ENCODE results near the gene PCNT. TPM values are rescaled to one million over a fixed set of nuclear protein-coding genes. Genes with fewer than 3 reads are reported as not detected.

PCNT gene
- total RNA-seq, 4 donors from 2014 or later = 200 to 431 (median 290) TPM

GRCh38 chr21:46289655-46290179, 34.2 kb upstream of the PCNT start:
- H3K27me3 ChIP-seq = no peaks in the 10 kb centered on the region
- H3K36me3 ChIP-seq = peaks cover 0 to 14% of the 10 kb centered on the region in 2 donors
- no peak overlapping the region for H3K4me3 ChIP-seq
- no peaks in the 10 kb centered on the region for H3K9me3 ChIP-seq
- no peak for TF ChIP-seq CTCF (IDR thresholded peaks at IDR 0.05 in 4 of 5, conservative IDR thresholded peaks at IDR 0.05 in 1 of 5)
- TF ChIP-seq POLR2A (IDR thresholded peaks at IDR 0.05) = no peak
- H3K27ac ChIP-seq = no peak overlapping the region
- ATAC-seq = no peak
- intact Hi-C loops (cut with DNase I; ENCODE audit: low total_unique reads) (loop anchor here (5.0 kb wide), 2 partner anchors 147 to 168 kb away; partner anchors contain the start of gene DIP2A), in situ Hi-C loops (cut with MboI; ENCODE audit: low sequenced_read_pairs in 4 of 4) (loop anchor here in 1 of 4 donors (5.0 kb wide), 1 partner anchor 57 kb away; no protein-coding TSS in a partner anchor)
- no peak for DNase-seq
- peaks cover 14% of the 10 kb centered on the region in 2 donors for H3K4me1 ChIP-seq

- no peaks in the 10 kb centered on the region for H3K9me3 ChIP-seq
- H3K27ac ChIP-seq = no peak overlapping the region
- H3K4me1 ChIP-seq = peaks cover 7 to 10% of the 10 kb centered on the region in 2 donors
- no peak overlapping the region for H3K4me3 ChIP-seq
- in situ Hi-C loops (cut with MboI; ENCODE audit: low sequenced_read_pairs in 4 of 4) (no loop called here), intact Hi-C loops (cut with DNase I; ENCODE audit: low total_unique reads) (no loop called here)
- ATAC-seq (no peak), DNase-seq (no peak)
- no peak for TF ChIP-seq POLR2A (IDR thresholded peaks at IDR 0.05)
- TF ChIP-seq CTCF (IDR thresholded peaks at IDR 0.05 in 4 of 5, conservative IDR thresholded peaks at IDR 0.05 in 1 of 5) = no peak
- peaks cover 0 to 14% of the 10 kb centered on the region in 2 donors for H3K36me3 ChIP-seq
- H3K27me3 ChIP-seq = peaks cover 0 to 6% (median 0%) of the 10 kb centered on the region in 3 donors
Measured at GRCh38 chr21:46291561-46291960, 32.4 kb upstream of the PCNT start.

- H3K4me3 ChIP-seq = no peak overlapping the region
- intact Hi-C loops (cut with DNase I; ENCODE audit: low total_unique reads) = no loop called here
Measured at GRCh38 chr21:46294647-46295176, 29.2 kb upstream of the PCNT start.

GRCh38 chr21:46295177-46295770, 28.7 kb upstream of the PCNT start:
- Histone ChIP-seq H3K4me3 (no peak overlapping the region), H3K9me3 (no peaks in the 10 kb centered on the region), H3K27me3 (peaks cover 7 to 27% (median 14%) of the 10 kb centered on the region in 3 donors), H3K4me1 (peaks cover 9 to 11% of the 10 kb centered on the region in 2 donors), H3K36me3 (peaks cover 0 to 14% of the 10 kb centered on the region in 2 donors), H3K27ac (peak overlapping the region in 3 of 4 donors; percentile 52 to 62 (median 53))
- intact Hi-C loops (cut with DNase I; ENCODE audit: low total_unique reads) (no loop called here), in situ Hi-C loops (cut with MboI; ENCODE audit: low sequenced_read_pairs in 4 of 4) (no loop called here)
- peak in 1 of 2 donors; percentile 8 for ATAC-seq
- DNase-seq = no peak
- TF ChIP-seq POLR2A (IDR thresholded peaks at IDR 0.05) (no peak), CTCF (IDR thresholded peaks at IDR 0.05 in 4 of 5, conservative IDR thresholded peaks at IDR 0.05 in 1 of 5) (no peak)

More at GRCh38 chr21:46294647-46295176, 29.2 kb upstream of the PCNT start:
- H3K27ac ChIP-seq = peak overlapping the region in 1 of 4 donors; percentile 62
- in situ Hi-C loops (cut with MboI; ENCODE audit: low sequenced_read_pairs in 4 of 4) = no loop called here
- ATAC-seq (no peak), DNase-seq (no peak)
- H3K36me3 ChIP-seq = peaks cover 0 to 14% of the 10 kb centered on the region in 2 donors
- no peaks in the 10 kb centered on the region for H3K9me3 ChIP-seq
- no peak for TF ChIP-seq CTCF (IDR thresholded peaks at IDR 0.05 in 4 of 5, conservative IDR thresholded peaks at IDR 0.05 in 1 of 5)
- no peak for TF ChIP-seq POLR2A (IDR thresholded peaks at IDR 0.05)
- H3K27me3 ChIP-seq = peaks cover 7 to 23% (median 14%) of the 10 kb centered on the region in 3 donors
- peaks cover 9 to 11% of the 10 kb centered on the region in 2 donors for H3K4me1 ChIP-seq
